ENCODE data around the gene FGFRL1.
"Not testable (repeated sequence)": the region's sequence is repeated elsewhere in the genome, so short reads cannot be mapped to it uniquely, and the experiment has no call there.

The FGFRL1 gene

DNA sequence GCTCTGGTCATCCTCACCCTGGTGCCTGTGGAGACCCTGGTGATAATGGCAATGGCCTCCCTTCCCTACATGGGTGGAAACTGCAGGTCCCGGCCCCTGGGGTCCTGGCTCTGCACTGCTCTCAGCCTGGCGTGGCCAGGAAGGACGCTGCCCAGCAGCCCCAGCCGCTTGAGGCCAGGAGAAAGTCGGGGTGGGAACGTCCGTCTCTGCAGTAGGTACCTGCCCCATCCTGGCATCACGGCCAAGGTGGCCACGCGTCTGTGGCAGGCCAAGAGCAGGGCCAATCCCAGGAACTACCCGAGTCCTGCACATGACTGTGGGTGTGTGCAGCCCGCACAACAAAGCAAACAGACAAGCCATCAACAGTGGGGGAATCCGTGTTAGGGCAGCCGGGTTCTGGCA lies 33.8 kb downstream of the FGFRL1 start:
- no peak for DNase-seq (ENCODE audit: low read depth)
- H3K4me3 ChIP-seq (ENCODE audit: low read depth, low read length) = no peak overlapping the region

DNA sequence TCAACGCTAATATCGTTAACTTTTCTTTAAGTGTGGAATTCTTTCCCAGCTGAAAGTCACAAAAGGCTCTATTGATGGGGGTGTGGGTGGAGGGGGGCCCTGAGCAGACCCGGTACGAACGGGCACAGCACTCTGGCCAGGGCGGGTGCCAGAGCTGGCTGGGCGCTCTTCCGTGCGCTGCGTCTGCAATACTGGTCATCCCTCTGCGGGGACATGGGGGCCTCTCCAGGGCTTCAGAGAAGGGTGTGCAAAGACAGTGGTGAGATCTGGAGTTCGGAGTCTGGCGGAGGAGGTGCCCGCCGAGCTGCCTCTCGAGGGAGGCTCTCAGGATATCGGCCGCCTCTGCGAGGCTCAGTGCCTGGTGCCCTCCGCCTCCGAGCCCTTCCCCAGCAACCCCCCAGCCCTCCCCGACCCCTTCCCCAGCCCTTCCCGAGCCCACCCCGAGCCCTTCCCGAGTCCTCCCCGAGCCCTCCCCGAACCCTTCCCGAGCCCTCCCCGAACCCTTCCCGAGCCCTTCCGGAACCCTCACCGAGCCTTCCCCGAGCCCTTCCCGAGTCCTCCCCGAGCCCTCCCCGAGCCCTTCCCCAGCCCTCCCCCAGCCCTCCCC lies 34.3 kb downstream of the FGFRL1 start:
- no peak for DNase-seq (ENCODE audit: low read depth)

DNA sequence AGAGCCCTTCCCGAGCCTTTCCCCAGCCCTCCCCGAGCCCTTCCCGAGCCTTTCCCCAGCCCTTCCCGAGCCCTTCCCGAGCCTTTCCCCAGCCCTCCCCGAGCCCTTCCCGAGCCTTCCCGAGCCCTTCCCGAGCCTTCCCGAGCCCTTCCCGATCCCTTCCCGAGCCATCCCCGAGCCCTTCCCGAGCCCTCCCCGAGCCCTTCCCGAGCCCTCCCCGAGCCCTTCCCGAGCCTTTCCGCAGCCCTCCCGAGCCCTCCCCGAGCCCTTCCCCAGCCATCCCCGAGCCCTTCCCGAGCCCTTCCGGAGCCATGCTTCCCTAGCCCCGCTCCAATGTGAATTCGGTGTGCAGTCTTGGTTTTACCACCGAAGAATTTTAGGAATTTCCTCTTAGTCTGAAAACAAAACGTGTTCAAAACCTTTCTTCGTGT lies 35.2 kb downstream of the FGFRL1 start:
- not testable (repeated sequence) for DNase-seq (ENCODE audit: low read depth)
- peak overlapping the region; percentile 9 for H3K4me3 ChIP-seq (ENCODE audit: low read depth, low read length)

More for the DNA sequence above, 34.3 kb downstream of the FGFRL1 start:
- H3K4me3 ChIP-seq (ENCODE audit: low read depth, low read length) = no peak overlapping the region

DNA sequence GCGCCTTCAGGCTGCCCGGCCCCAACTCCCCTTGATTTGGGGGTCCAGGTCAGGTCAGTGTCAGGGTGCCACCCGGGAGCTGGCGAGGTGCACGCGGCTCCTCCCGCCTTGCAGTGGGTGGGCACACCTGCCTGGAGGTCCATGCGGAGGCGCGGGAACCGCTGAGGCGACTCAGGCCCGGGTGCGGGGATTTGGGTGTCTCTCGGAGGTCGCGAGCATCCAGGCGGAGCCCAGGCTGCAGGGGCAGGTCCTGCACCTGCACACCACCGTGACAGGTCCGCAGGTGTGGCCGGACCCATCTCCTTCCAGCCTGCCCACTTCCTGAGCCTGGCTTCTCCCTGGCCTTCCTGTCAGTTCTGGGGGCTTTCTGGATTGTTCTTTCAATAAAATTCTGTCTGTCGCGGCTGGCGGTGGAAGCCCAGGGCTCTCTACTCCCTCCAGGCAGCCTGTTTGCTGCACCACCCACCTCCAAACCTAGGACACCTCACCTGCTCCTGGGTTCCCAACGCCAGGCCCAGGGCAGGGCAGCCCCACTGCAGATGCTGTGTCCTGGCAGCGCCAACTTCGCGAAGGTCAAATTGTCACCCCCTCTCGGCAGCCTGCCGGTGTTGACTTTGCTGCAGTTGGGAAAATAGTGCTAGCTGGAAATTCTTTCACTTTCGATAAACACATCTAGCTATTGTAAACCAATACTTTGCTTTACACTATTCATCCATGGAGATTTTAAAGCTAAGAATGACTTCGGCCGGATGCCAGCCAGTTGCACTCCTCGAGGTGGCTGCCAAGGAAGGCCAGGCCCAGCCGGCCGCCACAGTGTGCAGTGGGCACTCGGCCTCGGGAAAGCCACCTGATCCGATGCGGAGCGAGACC lies 35.9 kb downstream of the FGFRL1 start:
- peak overlapping the region; percentile 9 for H3K4me3 ChIP-seq (ENCODE audit: low read depth, low read length)
- no peak for DNase-seq (ENCODE audit: low read depth)

DNA sequence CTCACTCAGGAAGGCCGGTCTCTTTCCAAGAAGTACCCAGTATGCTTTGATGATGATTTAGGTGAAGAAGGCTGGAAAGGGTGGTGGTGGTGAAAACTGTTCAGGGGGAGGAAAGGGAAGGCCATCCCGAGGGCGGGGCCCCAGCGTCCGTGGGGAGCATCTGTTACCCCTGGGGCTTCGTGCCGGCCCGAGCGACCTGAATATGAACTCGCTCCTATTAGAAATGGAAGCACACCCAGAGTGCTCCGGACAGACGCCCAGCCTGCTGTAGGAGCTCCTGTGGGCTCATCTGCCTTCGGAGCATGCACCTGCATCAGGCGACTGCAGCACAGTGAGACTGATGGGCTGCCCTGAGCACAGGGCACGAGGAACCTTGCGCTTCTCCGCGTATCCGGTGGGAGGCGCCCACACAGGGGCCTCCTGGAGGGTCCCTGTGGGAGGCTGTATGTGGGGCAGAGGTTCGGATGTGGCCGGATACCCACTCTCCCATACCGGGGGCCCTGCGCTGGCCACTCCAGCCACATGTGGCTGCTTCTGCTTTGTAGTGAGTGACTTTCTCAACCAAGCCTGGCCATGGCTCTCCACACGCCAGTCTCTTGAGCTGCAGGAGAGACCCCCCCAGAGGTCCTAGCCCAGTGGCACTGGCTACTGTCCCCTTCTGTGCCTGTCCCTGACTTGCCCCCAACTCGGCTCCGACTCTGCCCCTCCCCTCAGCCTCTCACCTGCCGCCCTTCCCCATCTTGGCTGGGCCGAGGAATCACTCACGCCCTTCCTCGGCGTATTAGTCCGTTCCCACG lies 36.7 kb downstream of the FGFRL1 start:
- DNase-seq (ENCODE audit: low read depth) = no peak
- H3K4me3 ChIP-seq (ENCODE audit: low read depth, low read length) = no peak overlapping the region

DNA sequence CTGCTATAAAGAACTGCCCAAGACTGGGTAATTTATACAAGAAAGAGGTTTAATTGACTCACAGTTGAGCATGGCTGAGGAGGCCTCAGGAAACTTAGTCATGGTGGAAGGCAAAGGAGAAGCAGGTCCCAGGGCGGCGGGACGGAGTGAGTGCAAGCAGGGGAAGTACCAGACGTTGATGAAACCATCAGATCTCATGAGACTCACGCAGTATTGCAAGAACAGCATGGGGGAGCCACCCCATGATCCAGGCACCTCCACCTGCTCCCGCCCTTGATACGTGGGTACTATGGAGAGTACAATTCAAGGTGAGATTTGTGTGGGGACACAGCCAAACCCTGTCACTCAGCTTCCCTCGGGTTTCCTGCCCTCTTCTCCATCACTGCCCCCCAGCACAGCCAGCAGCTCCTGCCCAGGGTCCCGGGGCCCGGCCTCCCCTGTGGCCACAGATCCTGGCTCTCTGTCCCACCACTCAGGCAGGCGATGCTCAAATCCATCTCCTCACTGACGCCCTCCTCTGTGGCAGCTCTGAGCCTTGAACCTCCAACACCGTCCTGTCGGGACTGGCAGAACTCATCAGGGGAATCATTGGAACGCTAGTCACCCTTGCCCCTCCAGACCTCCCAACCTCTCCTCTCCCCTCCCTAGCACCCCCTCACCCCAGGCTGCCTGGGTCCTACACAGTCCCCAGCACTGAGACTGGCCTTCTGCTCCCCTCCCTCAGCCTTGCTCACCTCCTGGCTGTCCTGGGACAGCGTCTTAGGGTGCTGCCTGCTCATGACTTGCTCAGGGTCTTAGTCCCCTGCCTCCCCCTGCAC lies 37.6 kb downstream of the FGFRL1 start:
- no peak for DNase-seq (ENCODE audit: low read depth)
- H3K4me3 ChIP-seq (ENCODE audit: low read depth, low read length) = no peak overlapping the region

DNA sequence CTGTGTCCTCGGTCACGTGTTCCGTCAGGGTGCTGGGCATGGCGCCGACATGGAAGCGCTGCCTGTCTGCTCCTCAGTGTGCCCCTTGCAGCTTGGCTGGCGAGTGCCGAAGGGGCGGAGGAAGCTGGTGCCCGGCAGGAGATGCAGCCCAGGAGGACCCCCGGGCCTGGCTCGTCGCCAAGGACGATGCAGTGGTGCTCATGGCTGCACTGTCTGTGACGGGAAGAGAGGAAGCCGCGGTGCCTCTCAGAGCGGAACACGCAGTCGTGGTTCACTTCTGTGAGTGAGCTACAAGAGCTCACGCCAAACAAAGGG lies 38.1 kb downstream of the FGFRL1 start:
- H3K4me3 ChIP-seq (ENCODE audit: low read depth, low read length) = no peak overlapping the region
- DNase-seq (ENCODE audit: low read depth) = no peak

DNA sequence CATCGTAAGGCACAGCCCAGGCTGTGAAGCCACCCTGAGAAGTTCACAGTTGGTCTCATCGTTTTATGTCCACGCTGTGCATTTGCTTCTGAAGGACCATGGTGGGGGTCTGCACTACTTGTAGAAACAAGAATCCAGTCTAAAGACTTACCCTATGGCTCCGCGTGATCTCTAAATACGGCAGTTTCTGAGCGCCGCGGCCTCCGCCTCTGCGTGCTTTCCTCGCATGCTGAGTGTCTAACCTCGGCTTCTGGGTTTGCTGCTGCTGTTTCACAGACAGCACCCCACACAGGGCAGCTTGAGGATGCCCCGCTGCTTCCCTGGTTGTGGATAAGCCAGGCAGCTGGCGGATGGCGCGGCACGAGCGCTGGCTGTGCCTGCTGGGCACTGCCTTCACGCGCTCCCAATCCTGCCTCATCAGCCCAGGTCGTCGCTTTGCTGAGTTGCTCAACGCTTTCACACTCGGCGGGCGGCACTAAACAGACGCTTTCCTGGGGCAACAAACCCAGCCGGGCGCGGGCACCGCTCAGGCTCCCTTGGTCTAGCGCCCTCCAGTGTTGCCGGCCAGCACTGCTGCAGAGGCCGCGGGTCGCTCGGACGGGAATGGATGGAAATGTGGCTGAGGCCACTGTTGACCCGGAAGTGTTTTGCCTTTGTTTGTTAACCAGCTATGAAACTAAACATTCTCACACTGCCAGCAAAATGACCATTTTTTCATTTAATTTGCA lies 39.2 kb downstream of the FGFRL1 start:
- no peak overlapping the region for H3K4me3 ChIP-seq (ENCODE audit: low read depth, low read length)
- DNase-seq (ENCODE audit: low read depth) = no peak

DNA sequence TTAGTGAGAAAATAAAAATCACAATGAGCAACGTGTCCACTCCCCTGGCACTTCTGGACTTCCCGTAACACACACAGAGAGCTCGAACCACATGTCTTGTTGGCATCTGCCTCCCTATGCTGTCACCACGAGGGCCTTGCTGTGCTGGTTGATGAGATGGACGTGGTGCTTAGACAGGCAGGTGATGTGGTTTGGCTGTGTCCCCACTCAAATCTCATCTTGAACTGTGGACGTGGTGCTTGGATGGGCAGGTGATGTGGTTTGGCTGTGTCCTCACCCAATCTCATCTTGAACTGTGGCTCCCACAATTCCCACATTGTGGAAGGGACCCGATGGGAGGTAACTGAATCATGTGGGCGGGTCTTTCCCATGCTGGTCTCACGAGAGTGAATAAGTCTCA lies 40.0 kb downstream of the FGFRL1 start:
- H3K4me3 ChIP-seq (ENCODE audit: low read depth, low read length) = no peak overlapping the region
- no peak for DNase-seq (ENCODE audit: low read depth)

DNA sequence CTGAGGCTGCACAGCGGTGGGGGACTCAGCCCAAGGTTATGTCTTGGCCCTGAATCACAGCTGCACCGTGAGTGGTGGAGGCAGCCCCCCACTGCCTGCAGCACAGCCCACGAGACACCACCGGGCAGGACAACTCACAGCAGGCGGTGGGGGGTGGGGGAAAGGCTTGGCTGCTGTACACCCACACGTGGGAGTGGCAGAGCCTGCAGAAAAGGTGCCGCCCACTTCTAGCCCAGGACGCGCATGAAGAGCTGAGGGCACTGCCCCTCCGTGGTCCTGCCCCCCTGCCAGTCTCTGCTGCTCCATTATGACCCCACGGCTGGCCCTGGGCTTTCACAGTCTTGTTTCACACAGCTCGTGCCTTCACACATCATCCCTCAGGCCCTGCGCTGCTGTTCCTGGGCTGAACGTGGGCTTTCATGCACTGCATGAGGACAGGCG lies 40.8 kb downstream of the FGFRL1 start:
- DNase-seq (ENCODE audit: low read depth) = no peak
- H3K4me3 ChIP-seq (ENCODE audit: low read depth, low read length) = no peak overlapping the region

DNA sequence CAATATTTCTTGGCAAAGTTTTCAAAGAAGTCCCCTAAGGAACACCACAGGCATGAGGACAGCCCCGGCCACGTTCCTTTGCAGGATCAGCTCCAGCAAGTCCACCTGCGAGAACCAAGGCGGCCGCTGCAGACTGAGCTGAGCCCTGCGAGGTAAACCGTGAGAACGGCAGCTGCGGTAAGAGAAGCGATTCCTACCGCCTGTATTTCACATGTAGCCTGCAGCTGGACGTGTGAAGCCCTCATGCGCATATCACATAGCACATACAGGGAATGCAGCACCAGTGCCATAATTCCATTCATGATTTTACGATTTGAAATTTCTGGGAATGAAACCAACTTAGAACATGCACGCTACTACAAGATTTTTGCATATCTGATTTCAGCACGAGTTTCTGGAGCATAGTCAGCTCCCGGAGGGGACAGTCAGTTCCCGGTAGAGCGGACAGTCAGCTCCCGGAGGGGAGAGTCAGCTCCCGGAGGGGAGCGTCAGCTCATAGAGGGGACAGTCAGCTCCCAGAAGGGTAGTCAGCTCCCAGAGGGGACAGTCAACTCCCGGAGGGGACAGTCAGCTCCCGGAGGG lies 41.7 kb downstream of the FGFRL1 start:
- H3K4me3 ChIP-seq (ENCODE audit: low read depth, low read length) = peak overlapping the region; percentile 17
- DNase-seq (ENCODE audit: low read depth) = peak; percentile 63

DNA sequence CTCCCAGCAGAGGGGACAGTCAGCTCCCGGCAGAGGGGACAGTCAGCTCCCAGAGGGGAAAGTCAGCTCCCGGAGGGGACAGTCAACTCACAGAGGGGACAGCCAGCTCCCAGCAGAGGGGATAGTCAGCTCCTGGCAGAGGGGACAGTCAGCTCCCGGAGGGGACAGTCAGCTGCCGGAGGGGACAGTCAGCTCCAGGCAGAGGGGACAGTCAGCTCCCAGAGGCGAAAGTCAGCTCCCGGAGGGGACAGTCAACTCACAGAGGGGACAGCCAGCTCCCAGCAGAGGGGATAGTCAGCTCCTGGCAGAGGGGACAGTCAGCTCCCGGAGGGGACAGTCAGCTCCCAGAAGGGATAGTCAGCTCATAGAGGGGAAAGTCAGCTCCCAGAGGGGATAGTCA lies 42.5 kb downstream of the FGFRL1 start:
- H3K4me3 ChIP-seq (ENCODE audit: low read depth, low read length); DNase-seq (ENCODE audit: low read depth): not testable (repeated sequence)

DNA sequence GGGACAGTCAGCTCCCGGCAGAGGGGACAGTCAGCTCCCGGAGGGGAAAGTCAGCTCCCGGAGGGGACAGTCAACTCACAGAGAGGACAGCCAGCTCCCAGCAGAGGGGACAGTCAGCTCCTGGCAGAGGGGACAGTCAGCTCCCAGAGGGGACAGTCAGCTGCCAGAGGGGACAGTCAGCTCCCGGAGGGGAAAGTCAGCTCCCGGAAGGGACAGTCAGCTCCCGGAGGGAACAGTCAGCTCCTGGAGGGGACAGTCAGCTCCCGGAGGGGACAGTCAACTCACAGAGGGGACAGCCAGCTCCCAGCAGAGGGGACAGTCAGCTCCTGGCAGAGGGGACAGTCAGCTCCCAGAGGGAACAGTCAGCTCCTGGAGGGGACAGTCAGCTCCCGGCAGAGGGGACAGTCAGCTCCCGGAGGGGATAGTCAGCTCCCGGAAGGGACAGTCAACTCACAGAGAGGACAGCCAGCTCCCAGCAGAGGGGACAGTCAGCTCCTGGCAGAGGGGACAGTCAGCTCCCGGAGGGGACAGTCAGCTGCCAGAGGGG lies 43.3 kb downstream of the FGFRL1 start:
- not testable (repeated sequence) for H3K4me3 ChIP-seq (ENCODE audit: low read depth, low read length); DNase-seq (ENCODE audit: low read depth)

DNA sequence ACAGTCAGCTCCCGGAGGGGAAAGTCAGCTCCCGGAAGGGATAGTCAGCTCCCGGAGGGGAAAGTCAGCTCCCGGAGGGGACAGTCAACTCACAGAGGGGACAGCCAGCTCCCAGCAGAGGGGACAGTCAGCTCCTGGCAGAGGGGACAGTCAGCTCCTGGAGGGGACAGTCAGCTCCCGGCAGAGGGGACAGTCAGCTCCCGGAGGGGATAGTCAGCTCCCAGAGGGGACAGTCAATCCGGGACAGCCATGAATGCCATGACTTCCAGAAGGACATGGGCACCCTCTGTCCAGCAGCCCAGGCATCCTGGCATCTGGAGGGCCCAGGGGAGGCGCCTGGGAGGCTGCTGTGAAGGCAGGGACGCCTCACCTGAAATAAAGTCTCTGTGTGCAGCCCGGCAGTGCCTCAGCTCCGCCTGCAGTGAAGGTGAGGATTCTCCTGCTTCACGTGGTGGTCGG lies 43.8 kb downstream of the FGFRL1 start:
- DNase-seq (ENCODE audit: low read depth); H3K4me3 ChIP-seq (ENCODE audit: low read depth, low read length): not testable (repeated sequence)

DNA sequence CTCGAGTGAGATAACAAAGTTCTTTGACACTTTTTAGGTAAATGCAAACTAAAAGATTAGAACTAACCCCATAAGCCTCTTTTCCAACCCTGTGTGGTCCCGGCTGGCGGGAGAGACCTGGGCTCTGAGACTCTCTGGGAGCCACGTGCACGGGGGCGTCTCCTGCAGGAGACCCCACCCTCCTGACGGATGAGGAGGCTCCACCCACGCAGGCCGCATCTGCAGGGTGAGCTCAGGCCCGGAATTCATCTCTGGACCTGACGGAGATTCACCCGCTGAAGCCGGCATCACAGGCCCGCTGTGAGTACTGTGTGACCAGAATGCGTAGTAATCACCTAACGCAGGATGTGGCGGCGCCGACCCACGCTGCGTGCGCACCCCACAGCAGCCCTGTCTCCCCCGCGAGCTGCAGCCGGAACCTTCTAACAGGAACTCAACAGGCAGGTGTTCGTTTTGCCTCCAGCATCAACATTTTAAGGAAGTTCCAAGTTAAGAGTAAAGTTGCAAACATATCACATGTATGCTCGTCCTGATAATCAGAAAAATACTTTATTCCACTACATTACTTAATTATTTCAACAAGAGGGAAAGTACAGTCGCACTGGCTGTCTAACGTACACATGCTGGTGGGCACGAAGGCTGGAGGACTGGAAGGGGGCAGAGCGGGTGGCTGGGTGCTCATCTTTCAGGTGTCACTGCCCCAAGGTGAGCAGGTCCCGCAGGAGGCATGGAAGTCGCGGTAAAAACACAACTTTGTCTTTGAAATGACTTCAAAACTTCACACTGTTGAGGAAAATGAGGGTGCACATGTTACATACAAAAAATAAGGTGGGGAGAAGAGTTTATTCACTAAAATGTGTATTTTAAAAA lies 44.5 kb downstream of the FGFRL1 start:
- H3K4me3 ChIP-seq (ENCODE audit: low read depth, low read length) = no peak overlapping the region

DNA sequence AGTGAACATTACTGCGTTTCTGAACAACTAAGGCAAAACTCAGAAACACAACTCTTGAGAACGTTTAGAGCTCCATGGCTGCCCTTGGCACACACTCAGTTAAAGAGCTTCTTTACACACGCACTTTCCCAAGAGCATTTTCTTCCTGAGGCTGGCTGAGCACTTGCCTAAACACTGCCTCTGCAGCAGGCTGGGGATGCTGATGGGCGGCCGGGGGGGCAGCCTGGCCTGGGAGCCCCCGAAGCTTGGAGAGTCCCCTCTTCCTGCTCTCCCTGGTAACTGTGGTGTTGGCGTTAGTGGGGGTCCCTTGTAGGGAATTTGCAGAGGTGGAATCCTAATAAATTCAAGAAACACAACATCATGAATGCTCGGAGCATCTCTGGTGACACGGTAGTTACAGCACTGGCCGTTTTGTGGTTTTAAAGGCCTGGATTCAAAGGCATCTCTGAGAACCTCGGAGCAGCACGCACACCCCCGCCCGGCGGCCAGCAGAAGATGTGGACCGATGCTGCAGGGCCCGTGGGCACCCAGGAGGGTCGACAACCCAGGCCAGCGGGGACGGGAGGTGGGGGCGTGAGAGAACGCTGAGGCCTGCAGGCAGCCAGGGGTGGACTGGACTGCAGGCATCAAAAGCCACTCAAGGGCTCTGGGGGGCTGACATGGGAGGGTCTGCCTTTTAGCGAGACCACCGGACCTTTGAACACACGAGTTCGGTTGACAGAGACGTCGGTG lies 45.4 kb downstream of the FGFRL1 start:
- no peak for DNase-seq (ENCODE audit: low read depth)
- H3K4me3 ChIP-seq (ENCODE audit: low read depth, low read length) = no peak overlapping the region

More for the DNA sequence above, 44.5 kb downstream of the FGFRL1 start:
- DNase-seq (ENCODE audit: low read depth) = no peak

DNA sequence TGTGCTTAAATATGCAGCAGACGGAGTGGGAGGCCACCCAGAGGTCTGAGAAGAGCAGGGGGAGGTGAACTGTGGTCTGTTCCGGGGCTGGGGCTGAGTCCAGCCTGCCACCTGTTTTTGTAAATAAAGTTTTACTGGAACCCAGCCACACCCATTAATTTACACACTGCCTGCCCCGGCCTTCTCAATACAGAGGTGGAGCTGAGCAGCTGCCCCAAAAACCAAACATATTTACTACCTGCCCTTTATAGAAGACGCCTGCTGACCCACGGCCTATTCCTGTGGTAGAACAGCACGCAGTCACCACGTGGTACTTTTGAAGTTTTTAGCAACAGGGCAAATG lies 45.9 kb downstream of the FGFRL1 start:
- DNase-seq (ENCODE audit: low read depth) = no peak

More for the DNA sequence above, 45.9 kb downstream of the FGFRL1 start:
- H3K4me3 ChIP-seq (ENCODE audit: low read depth, low read length) = no peak overlapping the region
